Chondrocyte (in vitro differentiated cells): ENCODE data around the gene SNAP29. TPM values are rescaled to one million over a fixed set of nuclear protein-coding genes. Genes with fewer than 3 reads are reported as not detected.

Experiments used
- DNase-seq: peaks from one replicate; pipeline ENCODE4 v3.0.0; 2021; ENCODE audit warnings: mixed read lengths, low spot score
- H3K27ac Mint-ChIP-seq: one replicate; pipeline ENCODE4 v1.8.0; 2021; ENCODE audit warnings: mild to moderate bottlenecking, moderate library complexity, mixed read lengths; ENCODE audit not compliant: unreplicated experiment
- H3K27me3 Mint-ChIP-seq: 2 replicates; pipeline ENCODE4 v1.8.0; 2021; ENCODE audit warnings: low read depth, mixed read lengths
- H3K36me3 Mint-ChIP-seq: 2 replicates; pipeline ENCODE4 v1.8.0; 2021; ENCODE audit warnings: low read depth, mixed read lengths
- H3K4me1 Mint-ChIP-seq: 2 replicates; pipeline ENCODE4 v1.8.0; 2021; ENCODE audit warnings: low read depth, mild to moderate bottlenecking, mixed read lengths
- H3K4me3 Mint-ChIP-seq: one replicate; pipeline ENCODE4 v1.8.0; 2021; ENCODE audit warnings: mild to moderate bottlenecking, moderate library complexity, mixed read lengths; ENCODE audit not compliant: unreplicated experiment
- H3K9me3 Mint-ChIP-seq: 2 replicates; pipeline ENCODE4 v1.8.0; 2021; ENCODE audit warnings: low read depth, mixed read lengths
- CTCF ChIP-seq: fragments of 200-600 bp; sonication (generic); IDR thresholded peaks from 2 replicates; pipeline ENCODE4 v1.5.0; 2021; ENCODE audit warnings: antibody characterized with exemption, mild to moderate bottlenecking, moderate library complexity
- total RNA-seq: library from RNA; stranded (reverse); gene quantifications from 3 replicates; pipeline ENCODE4 v1.2.1, GENCODE V29; 2021

SNAP29 gene
- total RNA-seq, 1 donor from 2014 or later = 26.3 TPM

- DNase-seq = no peak
- Mint-ChIP-seq H3K27me3 (no peaks in the 10 kb centered on the region), H3K4me1 (peaks cover 4% of the 10 kb centered on the region), H3K4me3 (no peak overlapping the region), H3K9me3 (no peaks in the 10 kb centered on the region), H3K36me3 (peaks cover 31% of the 10 kb centered on the region), H3K27ac (peak overlapping the region; percentile 67)
- no peak for TF ChIP-seq CTCF
Measured at GRCh38 chr22:20885017-20885556, 26.3 kb downstream of the SNAP29 start.

GRCh38 chr22:20885557-20886323 lies 26.9 kb downstream of the SNAP29 start:
- Mint-ChIP-seq H3K4me3 (no peak overlapping the region), H3K36me3 (peaks cover 30% of the 10 kb centered on the region), H3K27ac (peak overlapping the region; percentile 67)

GRCh38 chr22:20887375-20887774 lies 28.6 kb downstream of the SNAP29 start:
- Mint-ChIP-seq H3K27ac (no peak overlapping the region), H3K27me3 (no peaks in the 10 kb centered on the region), H3K4me3 (no peak overlapping the region), H3K9me3 (no peaks in the 10 kb centered on the region), H3K36me3 (peaks cover 29% of the 10 kb centered on the region), H3K4me1 (peaks cover 4% of the 10 kb centered on the region)
- TF ChIP-seq CTCF = no peak
- DNase-seq = no peak

More at GRCh38 chr22:20885557-20886323, 26.9 kb downstream of the SNAP29 start:
- DNase-seq = peak; percentile 91
- no peaks in the 10 kb centered on the region for H3K9me3 Mint-ChIP-seq
- no peaks in the 10 kb centered on the region for H3K27me3 Mint-ChIP-seq
- peak; percentile 90 for TF ChIP-seq CTCF
- peaks cover 4% of the 10 kb centered on the region for H3K4me1 Mint-ChIP-seq

GRCh38 chr22:20889025-20889704 lies 30.4 kb downstream of the SNAP29 start:
- H3K4me1 Mint-ChIP-seq = peaks cover 4% of the 10 kb centered on the region
- no peaks in the 10 kb centered on the region for H3K27me3 Mint-ChIP-seq
- DNase-seq = no peak

More at GRCh38 chr22:20889025-20889704, 30.4 kb downstream of the SNAP29 start:
- Mint-ChIP-seq H3K36me3 (peaks cover 22% of the 10 kb centered on the region), H3K4me3 (no peak overlapping the region), H3K9me3 (no peaks in the 10 kb centered on the region), H3K27ac (no peak overlapping the region)
- TF ChIP-seq CTCF = no peak
